ENCODE measurements around the gene KRTAP1-5. TPM values are rescaled to one million over a fixed set of nuclear protein-coding genes. Genes with fewer than 3 reads are reported as not detected.

KRTAP1-5 gene
- polyA plus RNA-seq, 1 of the 3 experiments (the other 2 are of a cell fraction) = not detected

- H3K4me2 ChIP-seq = no peak overlapping the region
- no peak for TF ChIP-seq SMC3 (IDR thresholded peaks at IDR 0.05; ENCODE audit: low read depth, low read length)
- no peak for TF ChIP-seq REST (IDR thresholded peaks at IDR 0.05; ENCODE audit: low read depth, low read length)
- no peak for TF ChIP-seq TCF12 (IDR thresholded peaks at IDR 0.05)
- no peak for TF ChIP-seq CHD2 (IDR thresholded peaks at IDR 0.05; ENCODE audit: low read length, partially characterized antibody)
- TF ChIP-seq USF1 (IDR thresholded peaks at IDR 0.05; ENCODE audit: borderline replicate concordance, low read depth) = no peak
- no peak for TF ChIP-seq FOXM1 (IDR thresholded peaks at IDR 0.05; ENCODE audit: low read depth)
- no peak for TF ChIP-seq MAX (IDR thresholded peaks at IDR 0.05; ENCODE audit: low read depth)
- TF ChIP-seq JUND (IDR thresholded peaks at IDR 0.05) = no peak
- no peak for TF ChIP-seq RFX5 (IDR thresholded peaks at IDR 0.05; ENCODE audit: low read length)
- no peak overlapping the region for H3K9ac ChIP-seq
- peaks cover 37% of the 10 kb centered on the region; the same call in 1 of the 2 replicates for H3K27me3 ChIP-seq (ENCODE audit: insufficient read depth)
- ChIA-PET POLR2A (no interaction called here), CTCF (interaction anchor here (0.6 to 1.4 kb wide), 2 partner anchors 83 to 667 kb away, joined by 3 read pairs; no protein-coding TSS in a partner anchor)
- no peaks in the 10 kb centered on the region for H3K9me2 ChIP-seq
- no peak overlapping the region for H2AFZ ChIP-seq (ENCODE audit: low read depth)
- H3K4me3 ChIP-seq (ENCODE audit: low read depth in 2 of 2, low read length in 1 of 2) = no peak overlapping the region
- WGBS (ENCODE audit: low lambda C conversion rate) = 23% methylated on average over 5 of the region's 5 CpGs
- H3K4me1 ChIP-seq (ENCODE audit: control insufficient read depth in 1 of 2, insufficient read depth in 2 of 2, low read depth in 1 of 2, low read length in 1 of 2) = no peaks in the 10 kb centered on the region; a peak in 1 of 4 replicates
- DNase-seq = no peak
- H3K36me3 ChIP-seq (replicated peaks in 1 of 2; ENCODE audit: control insufficient read depth in 1 of 2, insufficient read depth in 2 of 2, low read length in 1 of 2) = no peaks in the 10 kb centered on the region
- no peaks in the 10 kb centered on the region for H3K79me2 ChIP-seq (ENCODE audit: insufficient read depth)
- no peak overlapping the region for H3K27ac ChIP-seq (ENCODE audit: low read depth in 2 of 2, low read length in 1 of 2)
- H4K20me1 ChIP-seq (ENCODE audit: insufficient read depth) = no peaks in the 10 kb centered on the region
- no peaks in the 10 kb centered on the region for H3F3A ChIP-seq (replicated peaks; ENCODE audit: insufficient read depth)
- no peaks in the 10 kb centered on the region for H3K9me3 ChIP-seq
Measured at GRCh38 chr17:40981115-40981514, 45.9 kb downstream of the KRTAP1-5 start.

- WGBS (ENCODE audit: low lambda C conversion rate) = 11% methylated on average over 7 of the region's 8 CpGs
- no peaks in the 10 kb centered on the region for H3K36me3 ChIP-seq (replicated peaks in 1 of 2; ENCODE audit: control insufficient read depth in 1 of 2, insufficient read depth in 2 of 2, low read length in 1 of 2)
- H4K20me1 ChIP-seq (ENCODE audit: insufficient read depth) = no peaks in the 10 kb centered on the region
- POLR2A ChIA-PET = no interaction called here
- H3K4me3 ChIP-seq (ENCODE audit: low read depth in 2 of 2, low read length in 1 of 2) = no peak overlapping the region
- CTCF ChIA-PET = interaction anchor here (0.6 to 1.4 kb wide), 2 partner anchors 83 to 668 kb away, joined by 3 read pairs; no protein-coding TSS in a partner anchor
- no peaks in the 10 kb centered on the region for H3F3A ChIP-seq (replicated peaks; ENCODE audit: insufficient read depth)
- no peaks in the 10 kb centered on the region for H3K9me3 ChIP-seq
- peaks cover 41% of the 10 kb centered on the region; the same call in 1 of the 2 replicates for H3K27me3 ChIP-seq (ENCODE audit: insufficient read depth)
- no peaks in the 10 kb centered on the region for H3K9me2 ChIP-seq
- H3K27ac ChIP-seq (ENCODE audit: low read depth in 2 of 2, low read length in 1 of 2) = no peak overlapping the region
- H3K9ac ChIP-seq = no peak overlapping the region
- H3K4me1 ChIP-seq (ENCODE audit: control insufficient read depth in 1 of 2, insufficient read depth in 2 of 2, low read depth in 1 of 2, low read length in 1 of 2) = no peaks in the 10 kb centered on the region; a peak in 1 of 4 replicates
- no peak overlapping the region for H2AFZ ChIP-seq (ENCODE audit: low read depth)
- H3K4me2 ChIP-seq = no peak overlapping the region
- H3K79me2 ChIP-seq (ENCODE audit: insufficient read depth) = no peaks in the 10 kb centered on the region
- DNase-seq = no peak
- TF ChIP-seq ZBTB33 (IDR thresholded peaks at IDR 0.05; ENCODE audit: borderline replicate concordance, low read depth) = no peak
- TF ChIP-seq USF2 (IDR thresholded peaks at IDR 0.05; ENCODE audit: borderline replicate concordance, low read depth, low read length) = no peak
- TF ChIP-seq USF1 (IDR thresholded peaks at IDR 0.05; ENCODE audit: borderline replicate concordance, low read depth) = no peak
- no peak for TF ChIP-seq NRF1 (IDR thresholded peaks at IDR 0.05; ENCODE audit: low read depth, low read length)
- no peak for TF ChIP-seq SMC3 (IDR thresholded peaks at IDR 0.05; ENCODE audit: low read depth, low read length)
- TF ChIP-seq TCF12 (IDR thresholded peaks at IDR 0.05) = no peak
- no peak for TF ChIP-seq MAX (IDR thresholded peaks at IDR 0.05; ENCODE audit: low read depth)
- TF ChIP-seq PBX3 (IDR thresholded peaks at IDR 0.05) = no peak
- no peak for TF ChIP-seq RAD21 (IDR thresholded peaks at IDR 0.05; ENCODE audit: low read length)
- TF ChIP-seq JUND (IDR thresholded peaks at IDR 0.05) = no peak
- TF ChIP-seq TAF1 (IDR thresholded peaks at IDR 0.05; ENCODE audit: borderline replicate concordance, low read depth, low read length) = no peak
Measured at GRCh38 chr17:40980596-40980995, 46.4 kb downstream of the KRTAP1-5 start.

Data from SK-N-SH (cell line).